Measurements from ENCODE around the gene PRKCH. TPM values are rescaled to one million over a fixed set of nuclear protein-coding genes. Genes with fewer than 3 reads are reported as not detected.

PRKCH gene
- total and polyA plus RNA-seq, 9 of the 15 experiments (the other 6 are each of a cell fraction or from before 2014, with no cell fraction given) = 0.61 to 4.4 (median 4.0) TPM

DNA sequence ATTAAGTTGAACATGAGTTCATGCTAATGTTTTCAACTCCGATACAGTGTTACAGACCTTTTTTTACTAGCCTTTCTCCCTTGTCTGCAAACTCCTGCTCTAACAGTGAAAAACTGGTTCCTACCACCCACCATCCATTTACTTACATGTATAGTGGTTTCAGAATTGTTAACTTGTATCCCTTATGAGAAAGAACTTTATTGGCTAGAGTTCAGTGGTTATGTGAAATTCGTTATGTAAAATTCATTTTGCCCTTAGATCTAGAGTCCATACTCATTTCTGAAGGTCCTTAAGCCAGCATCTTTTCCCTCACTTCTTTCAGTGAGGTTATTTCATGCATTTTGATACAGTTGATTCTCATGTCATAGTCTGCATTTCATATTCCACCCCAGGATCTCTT is 51.0 kb downstream of the PRKCH start:
- Histone ChIP-seq H3K9me3 (replicated peaks; ENCODE audit: control insufficient read depth, insufficient read depth, low read depth, low read length) (no peaks in the 10 kb centered on the region), H3K9me1 (ENCODE audit: control insufficient read depth, insufficient read depth, low read length) (no peaks in the 10 kb centered on the region), H3K36me3 (ENCODE audit: control insufficient read depth, insufficient read depth, low read length) (no peaks in the 10 kb centered on the region), H4K20me1 (replicated peaks; ENCODE audit: control insufficient read depth, insufficient read depth, low read length) (no peaks in the 10 kb centered on the region), H3K4me3 (no peak overlapping the region), H3K9ac (ENCODE audit: insufficient read depth in 1 of 2, low read depth in 2 of 2, low read length in 2 of 2) (no peak overlapping the region), H3K4me2 (ENCODE audit: insufficient read depth, low read length) (no peak overlapping the region), H3K79me2 (ENCODE audit: control insufficient read depth, insufficient read depth, low read length) (no peaks in the 10 kb centered on the region), H3K27ac (ENCODE audit: extremely low read depth, low read depth, low read length) (no peak overlapping the region), H3K27me3 (ENCODE audit: control insufficient read depth in 2 of 2, insufficient read depth in 2 of 2, low read length in 2 of 2) (no peaks in the 10 kb centered on the region), H2AFZ (ENCODE audit: low read depth, low read length) (no peak overlapping the region), H3K4me1 (replicated peaks in 1 of 2; ENCODE audit: control insufficient read depth in 2 of 2, insufficient read depth in 2 of 2, low read length in 2 of 2) (no peaks in the 10 kb centered on the region)
- ChIA-PET CTCF (ENCODE audit: low intra/inter-chr PET ratio) (no interaction called here), POLR2A (no interaction called here)
- BruUV-seq (replicated peaks) = no TSS peak
- TF ChIP-seq DDX20 (tag; IDR thresholded peaks at IDR 0.05; ENCODE audit: low read depth) (no peak), KLF16 (IDR thresholded peaks at IDR 0.05) (no peak), HES1 (IDR thresholded peaks at IDR 0.05; ENCODE audit: low read depth) (no peak), CHD2 (IDR thresholded peaks at IDR 0.05; ENCODE audit: low read depth, low read length) (no peak), ZBTB1 (CRISPR knock-in tag; IDR thresholded peaks at IDR 0.05; ENCODE audit: borderline replicate concordance, low read depth) (no peak), KDM5B (IDR thresholded peaks at IDR 0.05; ENCODE audit: insufficient replicate concordance, low read depth, low read length) (no peak), ZSCAN29 (IDR thresholded peaks at IDR 0.05) (no peak)
- TF ChIP-seq, protein P1, sequence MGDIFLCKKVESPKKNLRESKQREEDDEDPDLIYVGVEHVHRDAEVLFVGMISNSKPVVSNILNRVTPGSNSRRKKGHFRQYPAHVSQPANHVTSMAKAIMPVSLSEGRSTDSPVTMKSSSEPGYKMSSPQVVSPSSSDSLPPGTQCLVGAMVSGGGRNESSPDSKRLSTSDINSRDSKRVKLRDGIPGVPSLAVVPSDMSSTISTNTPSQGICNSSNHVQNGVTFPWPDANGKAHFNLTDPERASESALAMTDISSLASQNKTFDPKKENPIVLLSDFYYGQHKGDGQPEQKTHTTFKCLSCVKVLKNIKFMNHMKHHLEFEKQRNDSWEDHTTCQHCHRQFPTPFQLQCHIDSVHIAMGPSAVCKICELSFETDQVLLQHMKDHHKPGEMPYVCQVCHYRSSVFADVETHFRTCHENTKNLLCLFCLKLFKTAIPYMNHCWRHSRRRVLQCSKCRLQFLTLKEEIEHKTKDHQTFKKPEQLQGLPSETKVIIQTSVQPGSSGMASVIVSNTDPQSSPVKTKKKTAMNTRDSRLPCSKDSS (IDR thresholded peaks at IDR 0.05; ENCODE audit: low read depth, partially characterized antibody) = no peak
- 37% methylated on average over 2 of the region's 2 CpGs for WGBS (ENCODE audit: insufficient coverage, low coverage, missing lambda C conversion rate)
- DNase-seq (ENCODE audit: extremely low read depth in 1 of 4, low spot score in 3 of 4) (no peak), ATAC-seq (no peak), FAIRE-seq (no peak)
- intact Hi-C loops (cut with micrococcal nuclease) = no loop called here
- in situ Hi-C loops (cut with MboI) = no loop called here
